Adrenal gland (tissue), 5 donors: ENCODE measurements around the gene SPPL2A.

Experiments
- POLR2A ChIP-seq, 2 donors: fragments of 450-650 bp; IDR thresholded peaks; one replicate each; pipeline ENCODE4 v1.6.1; 2017; ENCODE audit warnings: antibody characterized with exemption in 2 of 2, mild to moderate bottlenecking in 2 of 2, moderate library complexity in 1 of 2
- TF ChIP-seq, protein P1 (sequence below), 6 experiments: fragments of 450-650 bp in 4 of 6; fragments of 200-600 bp in 2 of 6; sonication (generic) in 1 of 6; IDR thresholded peaks; 1 replicate in 5 of 6; 2 replicates in 1 of 6; pipeline versions ENCODE4 v1.5.1 to v1.8.0; 2016 to 2021; ENCODE audit warnings: antibody characterized with exemption in 6 of 6, mild to moderate bottlenecking in 2 of 6, moderate library complexity in 1 of 6
- donor health status: DM: no; HTN: no; CAD: no.

DNA sequence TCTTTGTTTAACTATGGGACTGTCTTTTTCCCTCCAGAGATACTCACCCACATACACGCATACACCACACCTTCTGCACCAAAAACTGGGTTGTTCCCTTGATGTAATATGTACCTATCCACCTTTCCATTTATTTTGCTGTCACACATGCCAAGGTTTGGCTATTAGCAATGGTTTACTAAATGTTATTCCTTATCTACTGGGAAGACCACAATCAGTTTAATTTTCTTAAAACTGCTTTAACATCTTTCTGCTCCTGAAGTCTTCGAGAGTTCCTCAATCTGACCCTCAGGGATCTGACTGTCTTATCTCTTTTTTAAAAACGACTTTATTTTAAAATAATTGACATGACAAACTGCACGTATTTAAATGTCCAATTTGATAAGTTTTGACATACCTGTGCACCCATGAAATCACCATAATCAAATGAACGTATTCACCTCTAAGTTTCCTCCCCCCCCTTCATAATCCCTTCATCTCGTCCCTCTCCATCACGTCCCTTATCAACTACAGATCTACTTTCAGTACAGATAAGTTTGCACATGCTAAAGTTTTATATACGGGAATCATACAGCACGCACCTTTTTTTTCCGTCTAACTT lies 78.1 kb downstream of the SPPL2A start:
- TF ChIP-seq, protein P1, sequence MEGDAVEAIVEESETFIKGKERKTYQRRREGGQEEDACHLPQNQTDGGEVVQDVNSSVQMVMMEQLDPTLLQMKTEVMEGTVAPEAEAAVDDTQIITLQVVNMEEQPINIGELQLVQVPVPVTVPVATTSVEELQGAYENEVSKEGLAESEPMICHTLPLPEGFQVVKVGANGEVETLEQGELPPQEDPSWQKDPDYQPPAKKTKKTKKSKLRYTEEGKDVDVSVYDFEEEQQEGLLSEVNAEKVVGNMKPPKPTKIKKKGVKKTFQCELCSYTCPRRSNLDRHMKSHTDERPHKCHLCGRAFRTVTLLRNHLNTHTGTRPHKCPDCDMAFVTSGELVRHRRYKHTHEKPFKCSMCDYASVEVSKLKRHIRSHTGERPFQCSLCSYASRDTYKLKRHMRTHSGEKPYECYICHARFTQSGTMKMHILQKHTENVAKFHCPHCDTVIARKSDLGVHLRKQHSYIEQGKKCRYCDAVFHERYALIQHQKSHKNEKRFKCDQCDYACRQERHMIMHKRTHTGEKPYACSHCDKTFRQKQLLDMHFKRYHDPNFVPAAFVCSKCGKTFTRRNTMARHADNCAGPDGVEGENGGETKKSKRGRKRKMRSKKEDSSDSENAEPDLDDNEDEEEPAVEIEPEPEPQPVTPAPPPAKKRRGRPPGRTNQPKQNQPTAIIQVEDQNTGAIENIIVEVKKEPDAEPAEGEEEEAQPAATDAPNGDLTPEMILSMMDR (IDR thresholded peaks at IDR 0.05), result no peak
- no peak for TF ChIP-seq POLR2A (IDR thresholded peaks at IDR 0.05)
